HCT116 (cell line): Measurements from ENCODE around the gene LYRM1. TPM values are rescaled to one million over a fixed set of nuclear protein-coding genes. Genes with fewer than 3 reads are reported as not detected.

ENCODE experiments used
- ATAC-seq: fragments of 200-7000 bp; cut with Tn5 transposase; 2 replicates; pipeline ENCODE4 v1.9.1; 2020; ENCODE audit warnings: mild to moderate bottlenecking, moderate library complexity
- BruUV-seq: library from RNA; stranded (reverse); fragments of 400-500 nt; replicated peaks from 2 replicates; lab custom pipeline; 2021; lab: Mats Ljungman, UMichigan
- CTCF ChIA-PET: fragments of 300-600 bp; sonication (Branson Sonifier 250); formaldehyde crosslinking; loops from one replicate; lab custom pipeline; 2021; ENCODE audit warnings: antibody characterized with exemption; lab: Charles Lee
- POLR2A ChIA-PET: fragments of 300-600, 350-600 bp; sonication (Branson Sonifier 250); formaldehyde crosslinking; loops from one replicate; lab custom pipeline; 2021; ENCODE audit warnings: antibody characterized with exemption; lab: Charles Lee
- RAD21 ChIA-PET, 2 experiments: fragments of 300-600 bp; sonication (Branson Sonifier 250); formaldehyde crosslinking; loops; one replicate each; lab custom pipeline; 2023; ENCODE audit warnings: low total read pairs in 2 of 2; ENCODE audit not compliant: uncharacterized antibody in 2 of 2, unreplicated experiment in 2 of 2, low non-redundant PET in 1 of 2; lab: Charles Lee
- DNase-seq: peaks from one replicate; pipeline ENCODE4 v3.0.0-alpha.2; 2010; ENCODE audit warnings: low read depth, low spot score
- H2AFZ ChIP-seq: fragments of 200-600 bp; shearing (Covaris generic), sonication (generic); 2 replicates; pipeline ENCODE4 v1.6.1; 2017; ENCODE audit warnings: low read depth, mixed run types, mixed read lengths, antibody characterized with exemption, low read length; ENCODE audit not compliant: poor library complexity, severe bottlenecking
- H3K27ac ChIP-seq: 2 replicates; pipeline ENCODE4 v1.5.1; 2012; ENCODE audit warnings: low read depth, low read length
- H3K27me3 ChIP-seq: fragments of 200-600 bp; sonication (generic); 2 replicates; pipeline ENCODE4 v1.6.1; 2016; ENCODE audit warnings: mixed run types, low read length, mixed read lengths; ENCODE audit not compliant: insufficient read depth
- H3K36me3 ChIP-seq, 2 experiments: fragments of 200-500 bp in 1 of 2; fragments of 200-600 bp in 1 of 2; sonication (Bioruptor generic) in 1 of 2; sonication (generic) in 1 of 2; 2 replicates each; pipeline versions ENCODE4 v1.5.1 to v1.6.1; 2014 to 2016; ENCODE audit warnings: low read length in 2 of 2, inconsistent platforms in 1 of 2, mixed read lengths in 1 of 2, mixed run types in 1 of 2; ENCODE audit not compliant: insufficient read depth in 2 of 2, control insufficient read depth in 1 of 2
- H3K4me1 ChIP-seq, 2 experiments: fragments of 200-600 bp in 1 of 2; sonication (generic) in 1 of 2; 2 replicates each; pipeline versions ENCODE4 v1.5.1 to v1.6.1; 2012 to 2017; ENCODE audit warnings: low read length in 2 of 2, inconsistent platforms in 1 of 2, mild to moderate bottlenecking in 1 of 2, mixed read lengths in 1 of 2, mixed run types in 1 of 2, moderate library complexity in 1 of 2; ENCODE audit not compliant: insufficient read depth in 2 of 2, control insufficient read depth in 1 of 2
- H3K4me2 ChIP-seq: fragments of 200-600 bp; sonication (generic); 2 replicates; pipeline ENCODE4 v1.6.1; 2017; ENCODE audit warnings: mixed run types, low read length, mixed read lengths
- H3K4me3 ChIP-seq, 2 experiments: fragments of 200-600 bp in 1 of 2; sonication (generic) in 1 of 2; replicated peaks in 1 of 2; 2 replicates each; pipeline ENCODE4 v1.5.1; 2011 to 2016; ENCODE audit warnings: low read length in 2 of 2, control low read depth in 1 of 2, low read depth in 1 of 2, mild to moderate bottlenecking in 1 of 2, mixed read lengths in 1 of 2, mixed run types in 1 of 2
- H3K79me2 ChIP-seq: fragments of 200-600 bp; sonication (generic); 2 replicates; pipeline ENCODE4 v1.6.1; 2017; ENCODE audit warnings: mild to moderate bottlenecking, mixed run types, low read length, moderate library complexity, mixed read lengths; ENCODE audit not compliant: insufficient read depth
- H3K9ac ChIP-seq: fragments of 200-600 bp; sonication (generic); 2 replicates; pipeline ENCODE4 v1.6.1; 2016; ENCODE audit warnings: low read length, mixed read lengths
- H3K9me2 ChIP-seq: fragments of 200-600 bp; sonication (generic), shearing (Covaris generic); 2 replicates; pipeline ENCODE4 v1.6.1; 2017; ENCODE audit warnings: mixed run types, mild to moderate bottlenecking, moderate library complexity; ENCODE audit not compliant: insufficient read depth
- H3K9me3 ChIP-seq, 2 experiments: fragments of 200-500 bp in 1 of 2; fragments of 200-600 bp in 1 of 2; sonication (Bioruptor generic) in 1 of 2; sonication (generic) in 1 of 2; 2 replicates each; pipeline ENCODE4 v1.6.1; 2014 to 2017; ENCODE audit warnings: low read length in 2 of 2, mixed read lengths in 2 of 2, inconsistent platforms in 1 of 2, low read depth in 1 of 2, mild to moderate bottlenecking in 1 of 2, mixed run types in 1 of 2, moderate library complexity in 1 of 2; ENCODE audit not compliant: control insufficient read depth in 1 of 2, insufficient read depth in 1 of 2
- H4K20me1 ChIP-seq: fragments of 200-600 bp; sonication (generic), shearing (Covaris generic); 2 replicates; pipeline ENCODE4 v1.6.1; 2017; ENCODE audit warnings: mixed run types, mild to moderate bottlenecking, moderate library complexity; ENCODE audit not compliant: insufficient read depth
- ATF3 ChIP-seq: IDR thresholded peaks from 2 replicates; pipeline ENCODE4 v1.6.1; 2012
- CBX3 ChIP-seq: IDR thresholded peaks from 2 replicates; pipeline ENCODE4 v1.6.1; 2012; ENCODE audit warnings: low read depth
- CTCF ChIP-seq, 3 experiments: fragments of 200-600 bp in 1 of 3; sonication (generic) in 1 of 3; IDR thresholded peaks in 2 of 3; conservative IDR thresholded peaks in 1 of 3; 2 replicates each; pipeline ENCODE4 v1.5.1; 2012 to 2017; ENCODE audit warnings: low read depth in 2 of 3, low read length in 2 of 3, antibody characterized with exemption in 1 of 3, borderline replicate concordance in 1 of 3, control low read depth in 1 of 3, mild to moderate bottlenecking in 1 of 3, mixed read lengths in 1 of 3, mixed run types in 1 of 3, moderate library complexity in 1 of 3; ENCODE audit not compliant: insufficient read depth in 1 of 3
- EGR1 ChIP-seq: IDR thresholded peaks from 2 replicates; pipeline ENCODE4 v1.6.1; 2012; ENCODE audit warnings: low read depth
- ELF1 ChIP-seq: IDR thresholded peaks from 2 replicates; pipeline ENCODE4 v1.6.1; 2012; ENCODE audit warnings: low read depth, borderline replicate concordance
- EZH2phosphoT487 ChIP-seq: fragments of 200-600 bp; IDR thresholded peaks from 2 replicates; pipeline ENCODE4 v1.6.1; 2018; ENCODE audit warnings: antibody characterized with exemption, borderline replicate concordance
- FOSL1 ChIP-seq: IDR thresholded peaks from 2 replicates; pipeline ENCODE4 v1.6.1; 2012; ENCODE audit warnings: low read depth
- JUND ChIP-seq: IDR thresholded peaks from 2 replicates; pipeline ENCODE4 v1.6.1; 2012
- POLR2AphosphoS5 ChIP-seq: IDR thresholded peaks from 2 replicates; pipeline ENCODE4 v1.6.1; 2011; ENCODE audit warnings: mild to moderate bottlenecking, low read depth, low read length, moderate library complexity
- RAD21 ChIP-seq: IDR thresholded peaks from 2 replicates; pipeline ENCODE4 v1.6.1; 2012; ENCODE audit warnings: low read depth, mild to moderate bottlenecking
- REST ChIP-seq: IDR thresholded peaks from 2 replicates; pipeline ENCODE4 v1.6.1; 2012; ENCODE audit warnings: low read depth
- SIN3A ChIP-seq: IDR thresholded peaks from 2 replicates; pipeline ENCODE4 v1.6.1; 2012; ENCODE audit warnings: low read depth
- SP1 ChIP-seq: IDR thresholded peaks from 2 replicates; pipeline ENCODE4 v1.6.1; 2012; ENCODE audit warnings: low read depth
- SRF ChIP-seq: IDR thresholded peaks from 2 replicates; pipeline ENCODE4 v1.6.1; 2012; ENCODE audit warnings: low read depth
- TCF7L2 ChIP-seq: IDR thresholded peaks from 2 replicates; pipeline ENCODE4 v1.7.0; 2011; ENCODE audit warnings: borderline replicate concordance, inconsistent platforms; ENCODE audit not compliant: insufficient read depth, insufficient read length; ENCODE audit errors: extremely low read depth
- YY1 ChIP-seq: IDR thresholded peaks from 2 replicates; pipeline ENCODE4 v1.6.1; 2011; ENCODE audit warnings: low read length, low read depth, moderate library complexity, mild to moderate bottlenecking; ENCODE audit not compliant: insufficient replicate concordance; ENCODE audit errors: extremely low read depth
- ZBTB33 ChIP-seq: IDR thresholded peaks from 2 replicates; pipeline ENCODE4 v1.6.1; 2011; ENCODE audit warnings: mild to moderate bottlenecking, low read length, moderate library complexity; ENCODE audit not compliant: insufficient replicate concordance; ENCODE audit errors: extremely low read depth
- ZFX ChIP-seq: fragments of 450-650 bp; IDR thresholded peaks from 2 replicates; pipeline ENCODE4 v1.6.1; 2017
- ZNF274 ChIP-seq: fragments of 200-500 bp; sonication (Bioruptor generic); IDR thresholded peaks from 2 replicates; pipeline ENCODE4 v1.6.1; 2014; ENCODE audit warnings: mild to moderate bottlenecking, low read depth, low read length, inconsistent platforms
- intact Hi-C: fragments of 100-400 bp; cut with micrococcal nuclease; formaldehyde crosslinking; loops from 2 replicates; pipeline ENCODE4 v1.10.0; 2022
- total RNA-seq: library from RNA; stranded (reverse); gene quantifications from one replicate; pipeline ENCODE4 v1.2.1, GENCODE V29; 2021; ENCODE audit not compliant: unreplicated experiment

LYRM1 gene
- total RNA-seq, 1 experiment from 2014 or later, result 26.7 TPM

- Histone ChIP-seq H3K4me2 (peak overlapping the region; percentile 93), H3K4me1 (peaks cover 34 to 53% of the 10 kb centered on the region in 2 experiments), H3K9me3 (no peaks in the 10 kb centered on the region), H3K79me2 (peaks cover 77% of the 10 kb centered on the region), H3K9me2 (no peaks in the 10 kb centered on the region), H3K27ac (no peak overlapping the region; the same call in 1 of the 2 replicates), H3K27me3 (no peaks in the 10 kb centered on the region), H3K36me3 (peaks cover 6 to 12% of the 10 kb centered on the region in 2 experiments; a peak in 2 of 4 replicates), H3K9ac (peak overlapping the region; percentile 91), H4K20me1 (no peaks in the 10 kb centered on the region), H2AFZ (no peak overlapping the region), H3K4me3 (peak overlapping the region; percentile 86 to 88)
- DNase-seq (no peak), ATAC-seq (no peak)
- CTCF ChIA-PET, result no interaction called here
- no peak for TF ChIP-seq SIN3A
- TF ChIP-seq FOSL1, result no peak
- TF ChIP-seq ATF3, result no peak
- no peak for TF ChIP-seq CTCF (IDR thresholded peaks at IDR 0.05 in 2 of 3, conservative IDR thresholded peaks at IDR 0.05 in 1 of 3; ENCODE audit: borderline replicate concordance in 1 of 3, insufficient read depth in 1 of 3, low read depth in 2 of 3, low read length in 2 of 3)
- no peak for TF ChIP-seq ZBTB33
- TF ChIP-seq ZNF274, result no peak
- TF ChIP-seq SP1, result no peak
- TF ChIP-seq EGR1, result no peak
- no peak for TF ChIP-seq YY1
- TF ChIP-seq SRF, result no peak
- no peak for TF ChIP-seq ELF1
- TF ChIP-seq RAD21, result no peak
- no peak for TF ChIP-seq CBX3
- no peak for TF ChIP-seq JUND
- TF ChIP-seq POLR2AphosphoS5, result no peak
- no peak for TF ChIP-seq TCF7L2
- no peak for TF ChIP-seq EZH2phosphoT487
- no peak for TF ChIP-seq REST
- no peak for TF ChIP-seq ZFX
- intact Hi-C loops, result no loop called here
- RAD21 ChIA-PET, result no interaction called here
- POLR2A ChIA-PET, result interaction anchor here (1.1 to 2.4 kb wide), 2 partner anchors 12 to 15 kb away, joined by 7 to 11 read pairs; no protein-coding TSS in a partner anchor
- no TSS peak for BruUV-seq
Observed at GRCh38 chr16:20899071-20899470, 1.5 kb upstream of the LYRM1 start.
